Karpas-422 (cell line): ENCODE results near the gene TLE5. TPM values are rescaled to one million over a fixed set of nuclear protein-coding genes. Genes with fewer than 3 reads are reported as not detected.
"Not testable (repeated sequence)": the region's sequence is repeated elsewhere in the genome, so short reads cannot be mapped to it uniquely, and the experiment has no call there.

Experiments used
- DNase-seq: peaks from one replicate; pipeline ENCODE4 v3.0.0-alpha.2; 2015
- H2AFZ ChIP-seq: fragments of 200-600 bp; sonication (generic); 2 replicates; pipeline ENCODE4 v1.6.1; 2014; ENCODE audit warnings: antibody characterized with exemption, low read length, mixed read lengths
- H3K27ac ChIP-seq: fragments of 200-600 bp; sonication (generic); 2 replicates; pipeline ENCODE4 v1.5.1; 2014; ENCODE audit warnings: mild to moderate bottlenecking, low read length, moderate library complexity
- H3K27me3 ChIP-seq: fragments of 200-600 bp; sonication (generic); 2 replicates; pipeline ENCODE4 v1.6.1; 2014; ENCODE audit warnings: low read length, mixed read lengths
- H3K36me3 ChIP-seq: fragments of 200-600 bp; sonication (generic); 2 replicates; pipeline ENCODE4 v1.6.1; 2014; ENCODE audit warnings: low read length, mixed read lengths; ENCODE audit not compliant: insufficient read depth
- H3K4me1 ChIP-seq: fragments of 200-600 bp; sonication (generic); 2 replicates; pipeline ENCODE4 v1.6.1; 2014; ENCODE audit warnings: mild to moderate bottlenecking, low read length, mixed read lengths
- H3K4me2 ChIP-seq: fragments of 200-600 bp; sonication (generic); 2 replicates; pipeline ENCODE4 v1.6.1; 2014; ENCODE audit warnings: low read length, low read depth, mild to moderate bottlenecking; ENCODE audit not compliant: poor library complexity, severe bottlenecking
- H3K4me3 ChIP-seq: fragments of 200-600 bp; sonication (generic); 2 replicates; pipeline ENCODE4 v1.5.1; 2014; ENCODE audit warnings: mild to moderate bottlenecking, antibody characterized with exemption, low read length, mixed read lengths
- H3K79me2 ChIP-seq: fragments of 200-600 bp; sonication (generic); 2 replicates; pipeline ENCODE4 v1.6.1; 2014; ENCODE audit warnings: mild to moderate bottlenecking, low read length, mixed read lengths
- H3K9ac ChIP-seq: fragments of 200-600 bp; sonication (generic); 2 replicates; pipeline ENCODE4 v1.6.0; 2014; ENCODE audit warnings: low read length
- H3K9me2 ChIP-seq: fragments of 200-600 bp; sonication (generic), shearing (Covaris generic); replicated peaks from 2 replicates; pipeline ENCODE4 v1.6.0; 2014; ENCODE audit warnings: mild to moderate bottlenecking, low read length, moderate library complexity; ENCODE audit not compliant: insufficient read depth
- H3K9me3 ChIP-seq: fragments of 300-700, 200-600 bp; sonication (generic); 2 replicates; pipeline ENCODE4 v1.6.1; 2014; ENCODE audit warnings: low read length, mixed read lengths
- H4K20me1 ChIP-seq: fragments of 200-600 bp; sonication (generic); 2 replicates; pipeline ENCODE4 v1.6.1; 2014; ENCODE audit warnings: mild to moderate bottlenecking, antibody characterized with exemption, low read length, low read depth; ENCODE audit not compliant: insufficient read depth
- total RNA-seq: library from RNA; depleted of rRNA; stranded (reverse); fragments of >200 nt; shearing (Covaris generic); gene quantifications from 2 replicates; pipeline ENCODE4 v1.2.3, GENCODE V29; 2014; ENCODE audit warnings: low replicate concordance

Gene TLE5
- total RNA-seq, 1 experiment from 2014 or later: 146 TPM

DNA sequence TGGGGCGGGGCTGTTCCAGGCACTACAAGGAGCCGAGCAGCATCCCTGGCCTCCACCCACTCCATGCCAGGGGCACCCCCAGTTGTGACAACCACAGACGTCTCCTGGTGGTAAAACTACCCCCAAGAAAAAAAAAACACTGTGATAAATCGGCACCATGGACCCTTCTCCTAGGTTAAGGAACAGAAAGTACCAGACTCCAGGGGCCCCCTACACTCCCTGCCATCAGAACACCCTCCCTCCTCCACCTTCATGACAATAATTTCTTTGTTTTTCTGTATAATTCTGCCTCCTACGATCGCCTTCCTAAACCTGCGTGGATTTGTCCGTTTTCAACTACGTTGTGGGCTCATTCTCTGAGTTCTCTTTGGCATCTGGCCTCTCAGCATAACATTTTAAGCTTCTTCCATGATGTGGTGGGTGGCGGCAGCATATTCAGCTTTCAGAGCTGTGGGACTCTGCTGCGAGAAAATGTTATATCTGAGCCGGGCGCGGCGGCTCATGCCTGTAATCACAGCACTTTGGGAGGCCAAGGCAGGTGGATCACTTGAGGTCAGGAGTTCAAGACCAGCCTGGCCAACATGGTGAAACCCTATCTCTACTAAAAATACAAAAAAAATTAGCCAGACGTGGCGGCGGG is 41.9 kb downstream of the TLE5 start:
- Histone ChIP-seq H4K20me1 (no peaks in the 10 kb centered on the region), H3K27ac (no peak overlapping the region), H3K79me2 (no peaks in the 10 kb centered on the region), H3K9me2 (no peaks in the 10 kb centered on the region), H3K36me3 (no peaks in the 10 kb centered on the region), H3K9ac (no peak overlapping the region), H3K4me2 (no peak overlapping the region), H3K9me3 (no peaks in the 10 kb centered on the region), H2AFZ (no peak overlapping the region), H3K4me3 (no peak overlapping the region), H3K27me3 (no peaks in the 10 kb centered on the region), H3K4me1 (no peaks in the 10 kb centered on the region)
- DNase-seq: no peak

DNA sequence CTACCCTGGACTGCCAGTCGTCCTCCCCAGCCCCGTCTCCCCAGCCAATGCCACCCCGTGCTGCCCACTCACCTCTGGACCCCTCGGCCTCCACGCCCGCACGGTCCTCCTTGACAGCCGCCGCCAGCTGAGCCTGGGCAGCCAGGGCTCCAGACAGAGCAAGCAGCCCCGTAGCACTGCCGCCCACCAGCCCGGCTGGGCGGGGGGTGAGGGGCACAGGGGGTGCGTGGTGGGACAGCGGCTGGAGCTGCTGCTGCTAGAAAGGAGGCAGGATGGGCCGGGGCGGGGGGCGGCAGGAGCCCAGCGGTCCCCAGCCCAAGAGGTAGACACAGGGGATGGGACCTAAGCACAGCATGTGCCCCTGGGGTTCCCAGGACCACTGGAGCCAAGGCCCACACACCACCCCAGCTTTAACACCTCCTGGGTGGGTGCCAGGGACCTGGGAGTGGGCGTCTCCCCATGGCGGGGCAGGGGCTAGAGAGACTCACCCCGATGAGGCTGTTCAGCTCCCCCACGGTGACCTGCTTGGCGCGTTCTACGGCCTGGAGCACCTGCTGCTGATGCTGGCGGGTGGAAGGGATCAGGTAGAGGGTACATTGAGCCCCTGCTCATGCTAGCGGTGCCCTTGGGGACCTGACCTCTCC is 43.0 kb downstream of the TLE5 start:
- Histone ChIP-seq H3K4me2 (no peak overlapping the region), H3K9ac (no peak overlapping the region), H3K27ac (no peak overlapping the region), H3K9me2 (no peaks in the 10 kb centered on the region), H3K79me2 (no peaks in the 10 kb centered on the region), H3K9me3 (no peaks in the 10 kb centered on the region), H2AFZ (no peak overlapping the region), H4K20me1 (no peaks in the 10 kb centered on the region), H3K27me3 (no peaks in the 10 kb centered on the region), H3K36me3 (no peaks in the 10 kb centered on the region), H3K4me1 (no peaks in the 10 kb centered on the region), H3K4me3 (no peak overlapping the region)
- DNase-seq: no peak

DNA sequence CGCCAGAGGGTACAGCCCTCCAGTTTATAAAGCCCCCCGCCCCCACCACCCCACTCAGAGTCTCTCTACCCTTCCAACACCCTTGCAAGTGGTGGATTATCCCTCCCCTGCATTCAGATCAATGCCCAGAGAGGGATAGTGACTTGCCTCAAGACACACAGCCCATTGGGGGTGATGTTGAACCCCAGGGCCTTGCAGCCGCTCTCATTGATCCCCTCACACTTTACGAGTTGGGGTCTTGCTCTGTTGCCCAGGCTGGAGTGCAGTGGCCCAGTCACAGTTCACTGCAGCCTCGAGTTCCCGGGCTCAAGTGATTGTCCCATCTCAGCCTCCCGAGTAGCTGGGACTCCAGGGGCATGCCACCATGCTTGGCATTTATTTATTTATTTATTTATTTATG is 44.4 kb downstream of the TLE5 start:
- DNase-seq: no peak
- Histone ChIP-seq H3K4me3 (no peak overlapping the region), H3K9ac (no peak overlapping the region), H3K4me2 (no peak overlapping the region), H2AFZ (no peak overlapping the region), H3K27ac (no peak overlapping the region), H3K27me3 (no peaks in the 10 kb centered on the region), H3K9me2 (no peaks in the 10 kb centered on the region), H3K79me2 (no peaks in the 10 kb centered on the region), H3K4me1 (no peaks in the 10 kb centered on the region), H4K20me1 (no peaks in the 10 kb centered on the region), H3K36me3 (no peaks in the 10 kb centered on the region), H3K9me3 (no peaks in the 10 kb centered on the region)

DNA sequence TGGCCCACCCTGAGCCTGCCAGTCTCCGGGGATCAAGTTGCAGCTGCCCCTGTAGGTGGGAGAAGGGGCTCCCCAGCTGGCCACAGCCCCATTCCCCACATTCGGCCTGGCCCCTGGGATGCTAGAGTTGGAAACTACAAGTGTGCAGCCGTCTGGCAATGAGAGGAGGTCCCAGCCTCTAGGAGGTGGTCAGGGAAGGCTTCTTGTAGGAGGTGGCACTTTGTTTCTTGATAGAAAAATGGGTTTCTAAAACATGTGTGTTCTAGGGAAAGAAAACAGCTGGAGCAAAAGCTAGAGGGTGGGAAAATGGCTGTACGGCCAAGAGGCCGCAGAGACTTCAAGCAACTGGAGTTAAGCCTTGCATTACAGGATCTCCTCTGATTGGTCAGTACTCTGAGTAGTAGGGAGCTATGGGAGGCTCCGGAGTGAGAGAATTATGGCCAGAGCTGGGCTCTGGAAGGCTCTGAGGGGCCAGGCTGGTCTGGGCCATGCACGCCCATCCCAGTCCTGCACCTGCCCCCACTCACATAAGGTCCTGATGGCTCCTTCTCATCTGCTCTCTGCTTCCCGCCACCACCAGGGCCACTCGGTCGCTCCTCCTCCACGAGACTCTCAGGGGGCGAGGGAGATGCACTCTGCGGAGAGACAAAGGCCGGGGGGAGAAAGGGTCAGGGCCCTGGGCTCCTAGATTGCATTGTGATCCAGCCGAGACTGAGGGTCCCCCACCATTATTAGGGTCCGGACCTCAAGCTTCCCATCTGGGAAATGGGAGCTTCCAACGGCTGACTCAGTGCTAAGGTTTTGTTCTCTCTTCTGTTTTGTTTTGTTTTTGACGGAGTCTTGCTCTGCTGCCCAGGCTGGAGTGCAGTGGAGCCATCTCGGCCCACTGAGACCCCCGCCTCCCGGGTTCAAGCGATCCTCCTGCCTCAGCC is 46.9 kb downstream of the TLE5 start:
- H3K4me2 ChIP-seq: no peak overlapping the region
- no peak for DNase-seq
- no peaks in the 10 kb centered on the region for H3K9me2 ChIP-seq
- no peaks in the 10 kb centered on the region for H3K4me1 ChIP-seq
- H4K20me1 ChIP-seq: no peaks in the 10 kb centered on the region
- no peak overlapping the region for H3K4me3 ChIP-seq
- H3K9ac ChIP-seq: no peak overlapping the region
- H3K36me3 ChIP-seq: no peaks in the 10 kb centered on the region
- H3K79me2 ChIP-seq: no peaks in the 10 kb centered on the region
- H3K27ac ChIP-seq: no peak overlapping the region
- H3K27me3 ChIP-seq: no peaks in the 10 kb centered on the region
- no peak overlapping the region for H2AFZ ChIP-seq
- no peaks in the 10 kb centered on the region for H3K9me3 ChIP-seq

DNA sequence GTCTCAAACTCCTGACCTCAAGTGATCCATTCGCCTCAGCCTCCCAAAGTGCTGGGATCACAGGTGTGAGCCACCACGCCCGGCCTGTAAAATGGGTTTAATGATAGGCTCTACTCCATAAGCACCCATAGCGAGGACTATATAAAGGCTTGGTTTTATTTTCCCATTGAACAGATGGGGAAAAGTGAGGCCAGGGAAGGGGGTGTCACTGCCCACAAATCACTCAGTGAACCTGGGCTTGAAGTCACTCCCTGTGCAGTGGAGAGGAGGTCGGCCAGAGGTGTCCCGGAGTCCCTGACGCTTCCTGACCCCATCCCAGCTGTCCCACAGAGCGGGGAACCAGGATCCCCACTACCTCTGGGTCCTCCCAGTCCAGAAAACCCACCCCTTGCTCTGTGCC is 48.2 kb downstream of the TLE5 start:
- Histone ChIP-seq H3K79me2 (no peaks in the 10 kb centered on the region), H3K9me2 (no peaks in the 10 kb centered on the region), H3K36me3 (no peaks in the 10 kb centered on the region), H4K20me1 (no peaks in the 10 kb centered on the region), H3K9ac (no peak overlapping the region), H3K9me3 (no peaks in the 10 kb centered on the region), H3K27me3 (no peaks in the 10 kb centered on the region), H3K4me2 (no peak overlapping the region), H3K27ac (no peak overlapping the region), H2AFZ (no peak overlapping the region), H3K4me1 (no peaks in the 10 kb centered on the region), H3K4me3 (no peak overlapping the region)
- no peak for DNase-seq

DNA sequence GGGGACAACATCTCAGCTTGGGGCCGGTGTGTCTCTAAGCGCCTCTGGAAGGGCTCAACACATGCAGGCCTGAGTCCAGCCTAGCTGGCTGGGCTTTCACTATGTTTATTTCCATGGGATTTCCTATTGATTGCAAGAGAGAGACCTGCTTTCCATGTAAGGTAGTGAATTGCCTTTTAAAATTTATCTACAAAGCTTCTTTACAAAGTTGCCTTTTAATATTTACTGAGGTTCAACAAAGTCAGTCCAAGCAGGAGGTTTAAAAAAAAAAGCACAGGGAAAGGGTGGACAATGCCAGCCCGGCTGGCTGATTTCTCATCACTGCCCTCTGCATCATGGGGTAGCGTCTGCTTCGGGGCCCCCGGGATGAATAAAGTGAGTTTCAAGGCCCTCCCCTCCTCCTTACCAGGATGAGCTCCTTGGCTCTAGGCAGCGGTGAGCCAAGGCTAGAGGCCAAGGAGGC is 49.0 kb downstream of the TLE5 start:
- Histone ChIP-seq H3K9ac (no peak overlapping the region), H3K79me2 (no peaks in the 10 kb centered on the region), H3K9me3 (no peaks in the 10 kb centered on the region), H3K4me2 (no peak overlapping the region), H3K27ac (no peak overlapping the region), H2AFZ (no peak overlapping the region), H3K4me3 (no peak overlapping the region), H3K9me2 (no peaks in the 10 kb centered on the region), H3K36me3 (no peaks in the 10 kb centered on the region), H3K4me1 (no peaks in the 10 kb centered on the region), H4K20me1 (no peaks in the 10 kb centered on the region), H3K27me3 (no peaks in the 10 kb centered on the region)
- DNase-seq: no peak

DNA sequence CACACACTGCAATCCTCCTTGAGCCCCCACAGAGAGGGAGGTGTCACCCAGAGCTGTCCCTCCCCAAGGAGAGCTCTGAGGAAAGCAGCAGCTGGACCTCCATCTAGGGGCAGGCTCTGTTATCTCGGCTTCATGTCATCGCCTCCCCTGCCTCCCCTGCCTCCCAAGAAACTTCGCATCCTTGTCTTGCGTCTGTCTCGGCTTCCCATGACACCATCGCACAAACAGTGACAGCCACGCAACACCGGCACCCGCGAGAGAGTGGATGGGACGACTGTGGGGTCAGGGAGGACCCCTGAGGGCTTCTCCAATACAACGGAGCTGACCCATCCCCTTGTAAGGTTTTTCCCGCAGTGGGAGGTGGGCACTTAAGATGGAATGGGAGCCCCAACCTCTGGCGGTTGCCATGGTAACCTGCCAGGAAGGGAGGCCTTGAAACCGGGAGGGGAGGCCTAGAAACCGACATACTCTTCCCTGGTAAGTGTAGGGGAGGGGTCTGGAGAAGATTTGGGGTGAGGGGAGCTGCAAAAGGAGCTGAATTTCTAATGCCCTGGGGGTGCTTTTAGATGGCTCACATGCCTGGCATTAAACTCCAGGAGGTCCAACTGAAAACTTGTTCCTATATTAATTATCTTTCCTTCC is 49.6 kb downstream of the TLE5 start:
- no peaks in the 10 kb centered on the region for H3K4me1 ChIP-seq
- H3K4me2 ChIP-seq: no peak overlapping the region
- no peak overlapping the region for H3K9ac ChIP-seq
- no peaks in the 10 kb centered on the region for H3K27me3 ChIP-seq
- H3K79me2 ChIP-seq: no peaks in the 10 kb centered on the region
- H3K9me2 ChIP-seq: no peaks in the 10 kb centered on the region
- no peak overlapping the region for H2AFZ ChIP-seq
- no peaks in the 10 kb centered on the region for H4K20me1 ChIP-seq
- H3K4me3 ChIP-seq: no peak overlapping the region
- no peak for DNase-seq
- no peaks in the 10 kb centered on the region for H3K36me3 ChIP-seq
- no peaks in the 10 kb centered on the region for H3K9me3 ChIP-seq
- H3K27ac ChIP-seq: no peak overlapping the region

DNA sequence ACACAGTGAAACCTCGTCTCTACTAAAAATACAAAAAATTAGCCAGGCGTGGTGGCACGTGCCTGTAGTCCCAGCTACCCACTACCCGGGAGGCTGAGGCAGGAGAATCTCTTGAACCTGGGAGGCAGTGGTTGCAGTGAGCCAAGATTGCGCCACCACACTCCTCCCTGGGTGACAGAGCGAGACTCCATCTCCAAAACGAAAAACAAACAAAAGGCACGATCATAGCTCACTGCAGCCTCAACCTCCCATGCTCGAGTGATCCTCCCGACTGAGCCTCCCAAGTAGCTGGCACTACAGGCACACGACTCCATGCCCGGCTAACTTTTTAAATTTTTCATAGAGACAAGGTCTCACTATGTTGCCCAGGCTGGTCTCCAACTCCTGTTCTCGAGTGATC is 50.2 kb downstream of the TLE5 start:
- H4K20me1 ChIP-seq, H3K4me2 ChIP-seq, H3K9me2 ChIP-seq, H3K27me3 ChIP-seq, H3K4me1 ChIP-seq, H2AFZ ChIP-seq, DNase-seq, H3K9me3 ChIP-seq, H3K9ac ChIP-seq, H3K27ac ChIP-seq, H3K36me3 ChIP-seq, H3K4me3 ChIP-seq, H3K79me2 ChIP-seq: not testable (repeated sequence)
